ENCODE data around the gene KATNIP.

The KATNIP gene

DNA sequence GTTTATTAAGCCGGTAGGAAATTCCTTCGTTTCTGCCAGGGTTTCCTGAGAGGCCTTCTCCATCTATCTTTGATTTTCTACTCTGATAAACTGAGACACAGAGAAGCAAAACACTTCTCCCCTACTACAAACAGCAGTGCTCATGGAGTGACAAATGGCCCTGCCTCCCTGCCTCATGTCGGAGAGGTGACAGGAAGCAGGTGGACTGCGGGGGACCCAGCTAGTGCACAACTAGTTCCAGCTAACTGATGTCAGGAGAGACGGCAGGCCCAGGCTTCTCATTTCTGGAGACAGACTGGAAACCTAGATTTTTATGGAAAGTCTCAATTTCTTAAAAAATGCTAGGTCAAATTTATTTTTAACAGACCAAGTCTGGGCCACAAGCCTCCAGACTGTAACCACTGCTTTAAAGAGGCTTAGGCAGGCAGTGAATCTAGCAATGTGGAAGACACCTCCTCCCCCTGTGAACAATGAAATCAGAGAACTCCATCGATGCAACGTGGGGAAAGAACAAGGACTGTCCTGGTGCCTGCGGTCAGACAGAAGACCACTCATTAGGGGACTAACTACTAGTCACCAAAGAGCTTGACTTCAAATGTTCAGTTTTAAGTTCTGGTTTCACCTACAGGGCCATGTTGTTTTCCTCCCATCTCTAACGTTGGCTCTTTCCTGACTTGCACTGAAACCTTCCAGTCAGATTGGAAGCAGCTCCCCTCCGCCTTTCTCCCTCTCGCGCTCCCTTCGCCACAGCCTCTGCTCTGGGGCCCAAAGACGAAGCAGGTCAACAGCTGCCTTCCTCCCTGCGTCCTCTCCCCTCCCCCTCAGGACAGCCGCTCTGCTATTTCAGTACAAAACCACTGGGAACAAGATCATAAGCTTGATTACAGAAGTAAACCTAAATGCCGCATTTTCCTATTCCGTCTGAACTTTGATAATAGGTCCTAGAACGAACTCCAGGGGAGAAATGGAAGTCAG, 17.8 kb upstream of the KATNIP start:
- TF ChIP-seq, protein P1, sequence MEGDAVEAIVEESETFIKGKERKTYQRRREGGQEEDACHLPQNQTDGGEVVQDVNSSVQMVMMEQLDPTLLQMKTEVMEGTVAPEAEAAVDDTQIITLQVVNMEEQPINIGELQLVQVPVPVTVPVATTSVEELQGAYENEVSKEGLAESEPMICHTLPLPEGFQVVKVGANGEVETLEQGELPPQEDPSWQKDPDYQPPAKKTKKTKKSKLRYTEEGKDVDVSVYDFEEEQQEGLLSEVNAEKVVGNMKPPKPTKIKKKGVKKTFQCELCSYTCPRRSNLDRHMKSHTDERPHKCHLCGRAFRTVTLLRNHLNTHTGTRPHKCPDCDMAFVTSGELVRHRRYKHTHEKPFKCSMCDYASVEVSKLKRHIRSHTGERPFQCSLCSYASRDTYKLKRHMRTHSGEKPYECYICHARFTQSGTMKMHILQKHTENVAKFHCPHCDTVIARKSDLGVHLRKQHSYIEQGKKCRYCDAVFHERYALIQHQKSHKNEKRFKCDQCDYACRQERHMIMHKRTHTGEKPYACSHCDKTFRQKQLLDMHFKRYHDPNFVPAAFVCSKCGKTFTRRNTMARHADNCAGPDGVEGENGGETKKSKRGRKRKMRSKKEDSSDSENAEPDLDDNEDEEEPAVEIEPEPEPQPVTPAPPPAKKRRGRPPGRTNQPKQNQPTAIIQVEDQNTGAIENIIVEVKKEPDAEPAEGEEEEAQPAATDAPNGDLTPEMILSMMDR (conservative IDR thresholded peaks at IDR 0.05; ENCODE audit: low read depth): no peak
- ChIA-PET POLR2A (ENCODE audit: low non-redundant PET) (no interaction called here), CTCF (no interaction called here)
- no peak overlapping the region for H3K27ac ChIP-seq
- no peak for DNase-seq (ENCODE audit: low spot score)

DNA sequence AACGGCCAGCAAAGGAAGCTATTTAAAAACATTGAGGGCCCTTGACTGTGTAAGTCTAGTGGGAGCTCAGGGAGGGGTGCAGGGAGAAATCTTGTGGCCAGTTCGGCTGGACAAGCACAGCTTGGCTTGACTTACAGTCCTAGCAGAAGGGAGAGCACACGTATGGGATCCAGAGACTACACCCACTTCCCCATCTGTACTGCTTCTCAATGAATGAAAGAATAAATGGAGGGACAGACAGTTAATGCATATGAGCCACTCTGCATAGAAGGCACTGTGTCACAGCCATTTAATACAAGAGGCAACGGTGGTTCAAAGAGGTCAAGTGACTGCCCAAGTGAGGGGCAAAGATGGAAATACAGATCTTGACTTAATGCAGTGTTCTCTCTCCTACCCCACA, 15.7 kb upstream of the KATNIP start:
- no peak overlapping the region for H3K27ac ChIP-seq
- DNase-seq (ENCODE audit: low spot score): no peak
- POLR2A ChIA-PET (ENCODE audit: low non-redundant PET): no interaction called here
- CTCF ChIA-PET: no interaction called here
- TF ChIP-seq, protein P1 (conservative IDR thresholded peaks at IDR 0.05; ENCODE audit: low read depth): no peak

DNA sequence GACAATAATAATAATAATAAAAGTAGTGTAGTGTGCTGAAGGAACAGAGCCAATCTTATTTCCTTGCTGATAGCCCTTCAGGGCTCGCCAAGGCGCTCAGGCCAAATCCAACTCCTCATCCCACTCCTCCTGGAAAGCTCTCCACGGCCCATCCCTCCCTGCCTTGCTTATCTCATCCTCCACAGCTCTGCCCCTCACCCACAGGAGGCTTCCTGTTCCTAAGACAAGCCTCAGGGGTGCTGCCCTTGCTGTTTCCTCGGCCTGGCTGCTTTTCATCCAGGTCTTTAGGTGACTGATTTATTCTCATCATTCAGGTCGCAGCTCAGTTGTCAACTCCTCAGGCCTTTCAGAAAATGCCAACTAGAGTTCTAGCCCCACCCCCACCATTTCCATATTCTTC, 11.4 kb upstream of the KATNIP start:
- ChIA-PET POLR2A (ENCODE audit: low non-redundant PET) (no interaction called here), CTCF (no interaction called here)
- H3K27ac ChIP-seq: no peak overlapping the region
- TF ChIP-seq, protein P1 (conservative IDR thresholded peaks at IDR 0.05; ENCODE audit: low read depth): no peak
- DNase-seq (ENCODE audit: low spot score): no peak

DNA sequence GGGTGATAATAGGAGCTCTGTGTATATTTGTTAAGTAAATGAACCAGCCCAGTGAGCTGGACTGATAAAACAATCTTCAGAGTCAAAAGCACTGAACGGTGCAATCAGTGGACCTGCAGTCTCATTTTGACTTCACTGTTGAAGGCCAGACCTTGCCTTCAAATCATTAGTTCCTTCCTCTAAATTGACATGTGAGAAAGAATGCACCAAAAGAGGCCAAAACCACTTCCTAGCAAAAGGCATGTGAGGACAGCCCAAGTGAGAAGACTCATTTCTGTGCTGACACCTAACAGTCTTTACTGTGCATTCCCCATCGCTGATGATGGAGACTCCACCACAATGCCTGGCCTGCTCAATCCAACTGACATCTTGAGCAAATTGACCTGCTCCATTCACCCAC, 10.8 kb upstream of the KATNIP start:
- TF ChIP-seq, protein P1 (conservative IDR thresholded peaks at IDR 0.05; ENCODE audit: low read depth): no peak
- H3K27ac ChIP-seq: no peak overlapping the region
- POLR2A ChIA-PET (ENCODE audit: low non-redundant PET): no interaction called here
- DNase-seq (ENCODE audit: low spot score): no peak
- CTCF ChIA-PET: no interaction called here

DNA sequence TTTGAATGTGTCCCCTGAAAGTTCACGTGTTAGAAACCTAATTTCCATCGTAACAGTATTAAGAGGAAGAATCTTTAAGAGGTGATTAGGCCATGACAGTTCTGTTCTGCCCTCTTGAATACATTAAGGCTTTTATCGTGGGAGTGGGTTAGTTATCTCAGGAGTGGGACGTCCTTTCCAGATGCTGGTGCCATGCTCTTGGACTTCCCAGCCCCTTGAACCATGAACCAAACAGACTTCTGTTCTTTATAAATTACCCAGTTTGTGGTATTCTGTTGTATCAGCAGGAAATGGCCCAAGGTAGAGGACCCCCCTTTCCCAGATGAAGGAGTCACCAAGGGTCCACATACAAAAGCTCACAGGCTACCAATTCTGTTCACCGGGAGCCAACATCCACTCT, 10.3 kb upstream of the KATNIP start:
- POLR2A ChIA-PET (ENCODE audit: low non-redundant PET): no interaction called here
- TF ChIP-seq, protein P1 (conservative IDR thresholded peaks at IDR 0.05; ENCODE audit: low read depth): no peak
- CTCF ChIA-PET: no interaction called here

DNA sequence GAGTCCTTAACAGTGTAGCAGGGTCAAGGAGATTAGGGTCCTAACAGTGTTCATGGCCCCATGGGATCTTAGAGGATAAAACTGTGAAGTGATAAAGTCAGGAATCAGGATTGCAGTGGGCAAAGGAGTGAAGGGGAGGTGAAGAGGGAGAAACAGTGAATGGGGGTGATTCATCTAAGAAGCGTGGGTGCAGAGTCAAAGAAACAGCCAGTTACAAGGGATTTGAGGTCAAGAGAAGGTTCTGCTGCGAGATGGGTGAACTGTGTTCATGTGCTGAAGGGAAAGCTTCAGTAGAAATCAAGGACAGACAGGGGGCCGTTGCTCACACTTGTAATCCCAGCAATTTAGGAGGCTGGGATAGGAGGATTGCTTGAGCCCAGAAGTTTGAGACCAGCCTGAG, 6.1 kb upstream of the KATNIP start:
- DNase-seq (ENCODE audit: low spot score): no peak
- TF ChIP-seq, protein P1 (conservative IDR thresholded peaks at IDR 0.05; ENCODE audit: low read depth): no peak
- no peak overlapping the region for H3K27ac ChIP-seq
- CTCF ChIA-PET: interaction anchor here (0.6 kb wide), 2 partner anchors 22 to 207 kb away, joined by 4 read pairs; no protein-coding TSS in a partner anchor
- POLR2A ChIA-PET (ENCODE audit: low non-redundant PET): no interaction called here

More for the DNA sequence above, 10.3 kb upstream of the KATNIP start:
- DNase-seq (ENCODE audit: low spot score): no peak
- no peak overlapping the region for H3K27ac ChIP-seq
